Measurements from ENCODE around the gene TFB1M. TPM values are rescaled to one million over a fixed set of nuclear protein-coding genes. Genes with fewer than 3 reads are reported as not detected.
"Not testable (repeated sequence)": the region's sequence is repeated elsewhere in the genome, so short reads cannot be mapped to it uniquely, and the experiment has no call there.

TFB1M gene
- total and polyA plus RNA-seq, 4 experiments from 2014 or later = 12.6 to 45.7 (median 29.1) TPM

GRCh38 chr6:155234687-155235086 lies 79.6 kb downstream of the TFB1M start:
- H3K9me3 ChIP-seq (ENCODE audit: control insufficient read depth in 1 of 2, low read length in 2 of 2) = no peaks in the 10 kb centered on the region
- H3K27me3 Mint-ChIP-seq = peaks cover 0 to 2% of the 10 kb centered on the region in 2 donors
- no peak overlapping the region for H3K27ac Mint-ChIP-seq
- DNase-seq = no peak
- H3K4me1 ChIP-seq (ENCODE audit: insufficient read depth, low read length) = no peaks in the 10 kb centered on the region
- no peaks in the 10 kb centered on the region for H3K27me3 ChIP-seq (ENCODE audit: insufficient read depth, low read length)
- CTCF ChIA-PET (ENCODE audit: partially characterized antibody) = no interaction called here
- no peak overlapping the region for H3K4me3 ChIP-seq (ENCODE audit: low read length in 2 of 2)
- no peak overlapping the region for H3K4me3 Mint-ChIP-seq
- peaks cover 0 to 16% (median 8%) of the 10 kb centered on the region in 8 donors for H3K9me3 Mint-ChIP-seq
- H3K4me1 Mint-ChIP-seq = no peaks in the 10 kb centered on the region
- no peak overlapping the region for H3K27ac ChIP-seq (ENCODE audit: low read depth, low read length)
- POLR2A ChIA-PET (ENCODE audit: partially characterized antibody) = no interaction called here
- H3K36me3 Mint-ChIP-seq = peaks cover 0 to 4% of the 10 kb centered on the region in 2 donors
- intact Hi-C loops (cut with micrococcal nuclease) = no loop called here
- no peaks in the 10 kb centered on the region for H3K36me3 ChIP-seq (ENCODE audit: insufficient read depth, low read length)

- intact Hi-C loops (cut with micrococcal nuclease) = no loop called here
- no peaks in the 10 kb centered on the region for H3K9me3 ChIP-seq (ENCODE audit: control insufficient read depth in 1 of 2, low read length in 2 of 2)
Observed at GRCh38 chr6:155234167-155234566, 80.1 kb downstream of the TFB1M start.

GRCh38 chr6:155232848-155233247 lies 81.4 kb downstream of the TFB1M start:
- Histone ChIP-seq H3K4me3 (ENCODE audit: low read length in 2 of 2) (no peak overlapping the region), H3K9me3 (ENCODE audit: control insufficient read depth in 1 of 2, low read length in 2 of 2) (no peaks in the 10 kb centered on the region), H3K27me3 (ENCODE audit: insufficient read depth, low read length) (no peaks in the 10 kb centered on the region), H3K27ac (ENCODE audit: low read depth, low read length) (no peak overlapping the region), H3K36me3 (ENCODE audit: insufficient read depth, low read length) (no peaks in the 10 kb centered on the region), H3K4me1 (ENCODE audit: insufficient read depth, low read length) (no peaks in the 10 kb centered on the region)
- H3K36me3 Mint-ChIP-seq = peaks cover 0 to 1% of the 10 kb centered on the region in 2 donors
- DNase-seq = no peak
- H3K4me3 Mint-ChIP-seq = no peak overlapping the region
- ChIA-PET CTCF (ENCODE audit: partially characterized antibody) (interaction anchor here (0.9 kb wide), 1 partner anchor 44 kb away, joined by 3 read pairs; no protein-coding TSS in a partner anchor), POLR2A (ENCODE audit: partially characterized antibody) (no interaction called here)
- no peak overlapping the region for H3K27ac Mint-ChIP-seq
- peaks cover 0 to 8% (median under 1%) of the 10 kb centered on the region in 8 donors for H3K9me3 Mint-ChIP-seq
- intact Hi-C loops (cut with micrococcal nuclease) = no loop called here
- H3K4me1 Mint-ChIP-seq = no peaks in the 10 kb centered on the region
- H3K27me3 Mint-ChIP-seq = peaks cover 0 to under 1% of the 10 kb centered on the region in 2 donors

More at GRCh38 chr6:155234167-155234566, 80.1 kb downstream of the TFB1M start:
- Histone ChIP-seq H3K27ac (ENCODE audit: low read depth, low read length) (no peak overlapping the region), H3K27me3 (ENCODE audit: insufficient read depth, low read length) (no peaks in the 10 kb centered on the region), H3K4me1 (ENCODE audit: insufficient read depth, low read length) (no peaks in the 10 kb centered on the region), H3K4me3 (ENCODE audit: low read length in 2 of 2) (no peak overlapping the region), H3K36me3 (ENCODE audit: insufficient read depth, low read length) (no peaks in the 10 kb centered on the region)
- peaks cover 0 to 17% (median 8%) of the 10 kb centered on the region in 8 donors for H3K9me3 Mint-ChIP-seq
- DNase-seq = no peak
- peaks cover 0 to 4% of the 10 kb centered on the region in 2 donors for H3K36me3 Mint-ChIP-seq
- CTCF ChIA-PET (ENCODE audit: partially characterized antibody) = no interaction called here
- POLR2A ChIA-PET (ENCODE audit: partially characterized antibody) = no interaction called here
- H3K4me1 Mint-ChIP-seq = no peaks in the 10 kb centered on the region
- H3K4me3 Mint-ChIP-seq = no peak overlapping the region
- H3K27ac Mint-ChIP-seq = no peak overlapping the region
- H3K27me3 Mint-ChIP-seq = peaks cover 0 to 2% of the 10 kb centered on the region in 2 donors

GRCh38 chr6:155230975-155231374 lies 83.3 kb downstream of the TFB1M start:
- H3K4me3 ChIP-seq (ENCODE audit: low read length in 2 of 2); H3K9me3 ChIP-seq (ENCODE audit: control insufficient read depth in 1 of 2, low read length in 2 of 2); POLR2A ChIA-PET (ENCODE audit: partially characterized antibody); H3K4me1 Mint-ChIP-seq; CTCF ChIA-PET (ENCODE audit: partially characterized antibody); H3K4me1 ChIP-seq (ENCODE audit: insufficient read depth, low read length); H3K9me3 Mint-ChIP-seq; H3K27ac ChIP-seq (ENCODE audit: low read depth, low read length); H3K4me3 Mint-ChIP-seq; H3K27ac Mint-ChIP-seq; DNase-seq; intact Hi-C loops (cut with micrococcal nuclease); H3K27me3 Mint-ChIP-seq; H3K36me3 ChIP-seq (ENCODE audit: insufficient read depth, low read length); H3K36me3 Mint-ChIP-seq; H3K27me3 ChIP-seq (ENCODE audit: insufficient read depth, low read length): not testable (repeated sequence)

- Histone ChIP-seq H3K9me3 (ENCODE audit: control insufficient read depth in 1 of 2, low read length in 2 of 2) (no peaks in the 10 kb centered on the region), H3K27me3 (ENCODE audit: insufficient read depth, low read length) (no peaks in the 10 kb centered on the region), H3K27ac (ENCODE audit: low read depth, low read length) (no peak overlapping the region), H3K4me3 (ENCODE audit: low read length in 2 of 2) (no peak overlapping the region), H3K4me1 (ENCODE audit: insufficient read depth, low read length) (peaks cover 11% of the 10 kb centered on the region), H3K36me3 (ENCODE audit: insufficient read depth, low read length) (no peaks in the 10 kb centered on the region)
- Mint-ChIP-seq H3K9me3 (peaks cover 0 to 7% (median 0%) of the 10 kb centered on the region in 8 donors), H3K4me1 (peaks cover 9 to 11% (median 10%) of the 10 kb centered on the region in 4 donors), H3K27me3 (peaks cover 0 to 5% of the 10 kb centered on the region in 2 donors), H3K27ac (no peak overlapping the region), H3K36me3 (no peaks in the 10 kb centered on the region), H3K4me3 (peak overlapping the region in 1 of 8 donors; percentile 5)
- POLR2A ChIA-PET (ENCODE audit: partially characterized antibody) = no interaction called here
- intact Hi-C loops (cut with micrococcal nuclease) = no loop called here
- no peak for DNase-seq
- CTCF ChIA-PET (ENCODE audit: partially characterized antibody) = no interaction called here
Observed at GRCh38 chr6:155228546-155229166, 85.6 kb downstream of the TFB1M start.

GRCh38 chr6:155227046-155227445 lies 87.2 kb downstream of the TFB1M start:
- H3K27me3 Mint-ChIP-seq = peaks cover 0 to 5% of the 10 kb centered on the region in 2 donors
- H3K36me3 Mint-ChIP-seq = no peaks in the 10 kb centered on the region
- no peaks in the 10 kb centered on the region for H3K36me3 ChIP-seq (ENCODE audit: insufficient read depth, low read length)
- H3K9me3 Mint-ChIP-seq = peaks cover 0 to 7% (median 0%) of the 10 kb centered on the region in 8 donors
- peaks cover 13% of the 10 kb centered on the region for H3K4me1 ChIP-seq (ENCODE audit: insufficient read depth, low read length)
- H3K4me3 ChIP-seq (ENCODE audit: low read length in 2 of 2) = no peak overlapping the region
- intact Hi-C loops (cut with micrococcal nuclease) = no loop called here
- no peak overlapping the region for H3K27ac Mint-ChIP-seq
- no peak for DNase-seq
- no peaks in the 10 kb centered on the region for H3K27me3 ChIP-seq (ENCODE audit: insufficient read depth, low read length)
- H3K4me3 Mint-ChIP-seq = no peak overlapping the region
- POLR2A ChIA-PET (ENCODE audit: partially characterized antibody) = no interaction called here
- no peaks in the 10 kb centered on the region for H3K9me3 ChIP-seq (ENCODE audit: control insufficient read depth in 1 of 2, low read length in 2 of 2)
- H3K27ac ChIP-seq (ENCODE audit: low read depth, low read length) = no peak overlapping the region
- H3K4me1 Mint-ChIP-seq = peaks cover 9 to 11% (median 10%) of the 10 kb centered on the region in 4 donors
- CTCF ChIA-PET (ENCODE audit: partially characterized antibody) = no interaction called here

GRCh38 chr6:155224618-155225017 lies 89.7 kb downstream of the TFB1M start:
- intact Hi-C loops (cut with micrococcal nuclease) = no loop called here
- H3K36me3 ChIP-seq (ENCODE audit: insufficient read depth, low read length) = no peaks in the 10 kb centered on the region
- Mint-ChIP-seq H3K27ac (peak overlapping the region in 5 of 7 donors; percentile 3 to 68 (median 27)), H3K4me3 (peak overlapping the region in 2 of 8 donors; percentile 5), H3K9me3 (peaks cover 0 to 2% (median 0%) of the 10 kb centered on the region in 8 donors), H3K4me1 (peaks cover 9 to 11% (median 10%) of the 10 kb centered on the region in 4 donors), H3K36me3 (no peaks in the 10 kb centered on the region), H3K27me3 (peaks cover under 1 to 5% of the 10 kb centered on the region in 2 donors)
- H3K9me3 ChIP-seq (ENCODE audit: control insufficient read depth in 1 of 2, low read length in 2 of 2) = no peaks in the 10 kb centered on the region
- DNase-seq = no peak
- no peaks in the 10 kb centered on the region for H3K27me3 ChIP-seq (ENCODE audit: insufficient read depth, low read length)
- H3K27ac ChIP-seq (ENCODE audit: low read depth, low read length) = no peak overlapping the region
- CTCF ChIA-PET (ENCODE audit: partially characterized antibody) = interaction anchor here (1.3 to 1.7 kb wide), 3 partner anchors 21 to 47 kb away, joined by 3 to 4 read pairs (median 4); no protein-coding TSS in a partner anchor
- H3K4me3 ChIP-seq (ENCODE audit: low read length in 2 of 2) = no peak overlapping the region
- POLR2A ChIA-PET (ENCODE audit: partially characterized antibody) = no interaction called here
- H3K4me1 ChIP-seq (ENCODE audit: insufficient read depth, low read length) = peaks cover 13% of the 10 kb centered on the region
